Endothelial cell (in vitro differentiated cells): ENCODE measurements around the gene PI4K2B. TPM values are rescaled to one million over a fixed set of nuclear protein-coding genes. Genes with fewer than 3 reads are reported as not detected.

Experiments
- DNase-seq: peaks from one replicate; pipeline ENCODE4 v3.0.0; 2021; ENCODE audit warnings: low spot score
- H3K27ac Mint-ChIP-seq: one replicate; pipeline ENCODE4 v1.8.0; 2021; ENCODE audit warnings: mixed read lengths, inconsistent platforms; ENCODE audit not compliant: unreplicated experiment
- H3K27me3 Mint-ChIP-seq: one replicate; pipeline ENCODE4 v1.8.0; 2021; ENCODE audit warnings: mild to moderate bottlenecking, moderate library complexity, mixed read lengths, inconsistent platforms; ENCODE audit not compliant: unreplicated experiment
- H3K36me3 Mint-ChIP-seq: one replicate; pipeline ENCODE4 v1.8.0; 2021; ENCODE audit warnings: mild to moderate bottlenecking, low read depth, mixed read lengths, inconsistent platforms; ENCODE audit not compliant: unreplicated experiment
- H3K4me1 Mint-ChIP-seq: one replicate; pipeline ENCODE4 v1.8.0; 2021; ENCODE audit warnings: mild to moderate bottlenecking, mixed read lengths, inconsistent platforms; ENCODE audit not compliant: unreplicated experiment
- H3K4me3 Mint-ChIP-seq: one replicate; pipeline ENCODE4 v1.8.0; 2021; ENCODE audit warnings: mild to moderate bottlenecking, mixed read lengths, inconsistent platforms; ENCODE audit not compliant: unreplicated experiment
- H3K9me3 Mint-ChIP-seq: one replicate; pipeline ENCODE4 v1.8.0; 2021; ENCODE audit warnings: mixed read lengths, inconsistent platforms; ENCODE audit not compliant: unreplicated experiment
- total RNA-seq: library from RNA; stranded (reverse); fragmentation: NEBNext Ultra II Directional; extraction: Animal tissue kit (Norgen Biotek cat#: 25700); gene quantifications from one replicate; pipeline ENCODE4 v1.2.1, GENCODE V29; 2021; ENCODE audit not compliant: unreplicated experiment
- TF ChIP-seq, protein P1 (sequence below): fragments of 200-600 bp; sonication (generic); IDR thresholded peaks from one replicate; pipeline ENCODE4 v1.5.0; 2021; ENCODE audit warnings: antibody characterized with exemption; ENCODE audit not compliant: unreplicated experiment

Gene PI4K2B
- total RNA-seq, 1 donor from 2014 or later, result 6.7 TPM

DNA sequence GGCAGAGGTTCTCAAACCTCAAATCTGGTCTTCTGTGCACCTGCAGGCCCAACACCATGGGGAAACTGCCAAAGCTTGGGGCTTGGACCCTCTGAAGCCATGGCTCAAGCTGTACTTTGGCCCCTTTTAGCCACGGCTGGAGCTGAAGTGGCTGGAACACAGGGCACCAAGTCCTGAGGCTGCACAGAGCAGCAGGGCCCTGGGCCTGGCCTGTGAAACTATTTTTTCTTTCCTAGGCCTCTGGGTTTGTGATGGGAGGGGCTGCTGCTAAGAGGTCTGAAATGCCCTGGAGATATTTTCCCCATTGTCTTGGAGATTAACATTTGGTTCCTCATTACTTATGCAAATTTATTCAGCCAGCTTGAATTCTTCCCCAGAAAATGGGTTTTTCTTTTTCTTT, 18.3 kb upstream of the PI4K2B start:
- H3K9me3 Mint-ChIP-seq, result no peaks in the 10 kb centered on the region
- H3K4me1 Mint-ChIP-seq, result no peaks in the 10 kb centered on the region
- TF ChIP-seq, protein P1, sequence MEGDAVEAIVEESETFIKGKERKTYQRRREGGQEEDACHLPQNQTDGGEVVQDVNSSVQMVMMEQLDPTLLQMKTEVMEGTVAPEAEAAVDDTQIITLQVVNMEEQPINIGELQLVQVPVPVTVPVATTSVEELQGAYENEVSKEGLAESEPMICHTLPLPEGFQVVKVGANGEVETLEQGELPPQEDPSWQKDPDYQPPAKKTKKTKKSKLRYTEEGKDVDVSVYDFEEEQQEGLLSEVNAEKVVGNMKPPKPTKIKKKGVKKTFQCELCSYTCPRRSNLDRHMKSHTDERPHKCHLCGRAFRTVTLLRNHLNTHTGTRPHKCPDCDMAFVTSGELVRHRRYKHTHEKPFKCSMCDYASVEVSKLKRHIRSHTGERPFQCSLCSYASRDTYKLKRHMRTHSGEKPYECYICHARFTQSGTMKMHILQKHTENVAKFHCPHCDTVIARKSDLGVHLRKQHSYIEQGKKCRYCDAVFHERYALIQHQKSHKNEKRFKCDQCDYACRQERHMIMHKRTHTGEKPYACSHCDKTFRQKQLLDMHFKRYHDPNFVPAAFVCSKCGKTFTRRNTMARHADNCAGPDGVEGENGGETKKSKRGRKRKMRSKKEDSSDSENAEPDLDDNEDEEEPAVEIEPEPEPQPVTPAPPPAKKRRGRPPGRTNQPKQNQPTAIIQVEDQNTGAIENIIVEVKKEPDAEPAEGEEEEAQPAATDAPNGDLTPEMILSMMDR, result no peak
- H3K27me3 Mint-ChIP-seq, result peaks cover 3% of the 10 kb centered on the region
- no peak overlapping the region for H3K4me3 Mint-ChIP-seq
- H3K36me3 Mint-ChIP-seq, result peaks cover 4% of the 10 kb centered on the region
- DNase-seq, result no peak
- H3K27ac Mint-ChIP-seq, result no peak overlapping the region

DNA sequence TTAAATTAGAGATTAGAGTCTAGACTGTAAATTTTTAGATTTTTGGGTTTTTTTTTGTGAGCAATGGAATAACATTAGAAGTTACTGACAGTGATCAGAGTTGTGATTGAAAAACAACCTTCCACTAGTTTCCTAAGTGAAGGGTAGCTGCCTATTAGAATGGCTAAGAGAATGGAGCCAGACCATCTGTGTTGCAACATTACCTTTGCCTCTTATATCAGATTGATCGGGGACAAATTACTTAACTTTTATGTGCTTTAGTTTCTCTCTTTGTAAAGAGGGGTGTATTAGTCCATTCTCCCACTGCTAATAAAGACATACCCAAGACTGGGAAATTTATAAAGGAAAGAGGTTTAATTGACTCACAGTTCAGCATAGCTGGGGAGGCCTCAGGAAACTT, 12.5 kb upstream of the PI4K2B start:
- no peak overlapping the region for H3K4me3 Mint-ChIP-seq
- no peaks in the 10 kb centered on the region for H3K27me3 Mint-ChIP-seq
- H3K27ac Mint-ChIP-seq, result no peak overlapping the region
- DNase-seq, result no peak
- H3K36me3 Mint-ChIP-seq, result peaks cover 15% of the 10 kb centered on the region
- no peaks in the 10 kb centered on the region for H3K4me1 Mint-ChIP-seq
- H3K9me3 Mint-ChIP-seq, result peaks cover 18% of the 10 kb centered on the region
- TF ChIP-seq, protein P1, result no peak

DNA sequence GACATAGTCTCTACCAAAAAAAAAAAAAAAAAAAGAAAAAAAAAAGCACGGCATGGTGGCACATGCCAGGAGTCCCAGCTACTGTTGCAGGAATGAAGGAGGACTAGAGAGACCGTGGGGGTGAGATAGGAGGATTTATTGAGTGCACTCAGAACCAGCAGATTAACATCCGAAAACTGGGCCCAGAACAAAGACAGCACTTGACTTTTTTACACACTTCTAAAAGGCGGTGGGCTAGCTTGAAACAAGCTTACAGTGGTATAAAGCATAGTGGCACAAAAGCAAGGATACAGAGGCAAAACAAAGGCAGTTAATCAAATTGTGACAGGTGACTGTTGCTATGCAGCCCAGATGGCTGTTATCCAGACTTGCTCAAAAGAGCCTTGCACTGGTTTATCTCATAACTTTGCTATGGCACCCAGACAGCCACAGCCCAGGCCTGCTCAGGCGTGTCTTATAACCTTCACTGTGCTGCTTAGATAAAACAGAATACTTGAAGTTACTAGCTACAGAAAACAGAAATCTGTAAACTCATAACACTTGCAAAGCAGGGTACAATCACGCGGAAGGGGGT, 9.9 kb upstream of the PI4K2B start:
- Mint-ChIP-seq H3K4me3 (peak overlapping the region; percentile 63), H3K27ac (no peak overlapping the region), H3K36me3 (peaks cover 13% of the 10 kb centered on the region), H3K4me1 (no peaks in the 10 kb centered on the region), H3K9me3 (peaks cover 23% of the 10 kb centered on the region), H3K27me3 (no peaks in the 10 kb centered on the region)
- TF ChIP-seq, protein P1, result no peak
- peak; percentile 33 for DNase-seq

DNA sequence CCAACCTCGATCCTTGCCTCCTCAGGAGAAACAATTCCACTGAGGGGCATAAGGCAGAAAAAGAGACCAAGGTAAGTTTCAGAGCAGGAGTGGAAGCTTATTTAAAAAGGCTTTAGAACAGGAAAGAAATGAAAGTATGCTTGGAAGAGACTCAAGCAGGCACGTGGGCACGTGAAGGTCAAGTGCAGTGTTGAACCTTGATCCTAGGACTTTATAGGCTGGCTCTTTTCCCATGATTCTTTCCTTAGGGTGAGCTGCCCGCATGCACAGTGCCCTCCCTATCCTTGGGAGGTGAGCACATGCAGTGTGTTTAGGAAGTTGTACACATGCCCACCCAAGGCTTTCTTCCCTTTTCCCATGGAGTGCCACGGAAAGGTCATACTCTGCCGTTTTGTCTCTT, 4.0 kb upstream of the PI4K2B start:
- H3K4me3 Mint-ChIP-seq, result no peak overlapping the region
- H3K27ac Mint-ChIP-seq, result no peak overlapping the region
- DNase-seq, result no peak
- H3K4me1 Mint-ChIP-seq, result peaks cover 3% of the 10 kb centered on the region
- H3K9me3 Mint-ChIP-seq, result peaks cover 16% of the 10 kb centered on the region
- H3K36me3 Mint-ChIP-seq, result peaks cover 9% of the 10 kb centered on the region
- H3K27me3 Mint-ChIP-seq, result no peaks in the 10 kb centered on the region
- TF ChIP-seq, protein P1, result no peak

DNA sequence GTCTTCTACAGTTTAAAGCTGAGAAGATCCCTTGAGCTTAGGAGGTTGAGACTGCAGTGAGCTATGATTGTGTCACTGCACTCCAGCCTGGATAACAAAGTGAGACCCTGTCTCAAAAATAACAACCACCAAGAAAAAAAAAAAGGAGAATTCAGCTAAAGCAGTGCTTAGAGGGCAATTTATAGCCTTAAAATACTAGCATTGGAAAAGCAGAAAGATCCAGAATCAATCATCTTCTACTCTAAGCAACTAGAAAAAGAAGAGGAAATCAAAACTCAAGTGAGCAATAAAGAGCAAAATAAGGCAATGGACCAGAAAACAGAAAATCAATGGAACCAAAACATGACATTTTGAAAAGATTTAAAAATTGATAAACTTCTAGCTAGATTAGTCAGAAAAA, 639 bp upstream of the PI4K2B start:
- Mint-ChIP-seq H3K9me3 (peaks cover 5% of the 10 kb centered on the region), H3K4me1 (peaks cover 6% of the 10 kb centered on the region), H3K4me3 (peak overlapping the region; percentile 90), H3K27ac (no peak overlapping the region), H3K27me3 (no peaks in the 10 kb centered on the region), H3K36me3 (peaks cover 8% of the 10 kb centered on the region)
- no peak for DNase-seq
- TF ChIP-seq, protein P1, result no peak
